SK-N-SH (cell line): ENCODE data around the gene ACLY. TPM values are rescaled to one million over a fixed set of nuclear protein-coding genes. Genes with fewer than 3 reads are reported as not detected.
"Not testable (repeated sequence)": the region's sequence is repeated elsewhere in the genome, so short reads cannot be mapped to it uniquely, and the experiment has no call there.

ENCODE experiments used
- CTCF ChIA-PET: fragments of 300-600, 350-600 bp; formaldehyde crosslinking; extraction: SDS; loops from one replicate; lab custom pipeline; 2021; lab: Yijun Ruan, JAX
- POLR2A ChIA-PET: fragments of 350-600 bp; sonication (Branson Sonifier 250); formaldehyde crosslinking; extraction: SDS; loops from one replicate; lab custom pipeline; 2020; ENCODE audit warnings: antibody characterized with exemption, inconsistent platforms; lab: Yijun Ruan, JAX
- DNase-seq: peaks from one replicate; pipeline ENCODE4 v3.0.0; 2012
- H2AFZ ChIP-seq: fragments of 200-600 bp; sonication (generic); 2 replicates; pipeline ENCODE4 v1.8.1; 2016; ENCODE audit warnings: antibody characterized with exemption, mild to moderate bottlenecking, low read depth
- H3F3A ChIP-seq: fragments of 200-600 bp; sonication (generic); replicated peaks from 2 replicates; pipeline ENCODE3; 2016; ENCODE audit warnings: antibody characterized with exemption, mild to moderate bottlenecking; ENCODE audit not compliant: insufficient read depth
- H3K27ac ChIP-seq, 2 experiments: fragments of 200-500 bp in 1 of 2; fragments of 200-600 bp in 1 of 2; sonication (Bioruptor generic) in 1 of 2; sonication (generic), shearing (Covaris generic) in 1 of 2; 2 replicates each; pipeline versions ENCODE4 v1.5.1 to v1.6.1; 2014 to 2016; ENCODE audit warnings: low read depth in 2 of 2, inconsistent platforms in 1 of 2, low read length in 1 of 2, mild to moderate bottlenecking in 1 of 2, mixed read lengths in 1 of 2
- H3K27me3 ChIP-seq: fragments of 200-600 bp; sonication (generic), shearing (Covaris generic); 2 replicates; pipeline ENCODE4 v1.6.1; 2016; ENCODE audit warnings: mixed run types; ENCODE audit not compliant: insufficient read depth
- H3K36me3 ChIP-seq, 2 experiments: fragments of 200-500 bp in 1 of 2; fragments of 200-600 bp in 1 of 2; sonication (Bioruptor generic) in 1 of 2; sonication (generic) in 1 of 2; replicated peaks in 1 of 2; 2 replicates each; pipeline versions ENCODE3 to v1.5.1; 2014 to 2016; ENCODE audit warnings: low read length in 1 of 2, mild to moderate bottlenecking in 1 of 2; ENCODE audit not compliant: insufficient read depth in 2 of 2, control insufficient read depth in 1 of 2
- H3K4me1 ChIP-seq, 2 experiments: fragments of 200-500 bp in 1 of 2; fragments of 200-600 bp in 1 of 2; sonication (Bioruptor generic) in 1 of 2; sonication (generic), shearing (Covaris generic) in 1 of 2; 2 replicates each; pipeline versions ENCODE4 v1.5.1 to v1.6.1; 2014 to 2016; ENCODE audit warnings: low read depth in 1 of 2, low read length in 1 of 2, mixed run types in 1 of 2; ENCODE audit not compliant: insufficient read depth in 2 of 2, control insufficient read depth in 1 of 2
- H3K4me2 ChIP-seq: fragments of 200-600 bp; sonication (generic), shearing (Covaris generic); 2 replicates; pipeline ENCODE4 v1.6.1; 2017; ENCODE audit warnings: mixed run types
- H3K4me3 ChIP-seq, 2 experiments: fragments of 200-500 bp in 1 of 2; fragments of 200-600 bp in 1 of 2; sonication (Bioruptor generic) in 1 of 2; sonication (generic), shearing (Covaris generic) in 1 of 2; 2 replicates each; pipeline versions ENCODE4 v1.5.1 to v1.8.1; 2014 to 2016; ENCODE audit warnings: low read depth in 2 of 2, inconsistent platforms in 1 of 2, low read length in 1 of 2, mild to moderate bottlenecking in 1 of 2, mixed read lengths in 1 of 2, moderate library complexity in 1 of 2
- H3K79me2 ChIP-seq: fragments of 200-600 bp; sonication (generic); 2 replicates; pipeline ENCODE4 v1.8.1; 2017; ENCODE audit warnings: mild to moderate bottlenecking; ENCODE audit not compliant: insufficient read depth
- H3K9ac ChIP-seq: fragments of 200-600 bp; sonication (generic); 2 replicates; pipeline ENCODE4 v1.6.1; 2017; ENCODE audit warnings: mixed run types
- H3K9me2 ChIP-seq: fragments of 200-600 bp; sonication (generic); 2 replicates; pipeline ENCODE4 v1.6.1; 2017; ENCODE audit warnings: mixed run types
- H3K9me3 ChIP-seq: fragments of 200-600 bp; sonication (generic); 2 replicates; pipeline ENCODE4 v1.6.1; 2017; ENCODE audit warnings: mixed run types, mild to moderate bottlenecking, moderate library complexity
- H4K20me1 ChIP-seq: fragments of 200-600 bp; sonication (generic); 2 replicates; pipeline ENCODE4 v1.6.1; 2017; ENCODE audit warnings: mild to moderate bottlenecking, mixed run types; ENCODE audit not compliant: insufficient read depth
- CHD2 ChIP-seq: fragments of 150-350 bp; IDR thresholded peaks from 2 replicates; pipeline ENCODE4 v1.6.1; 2018; ENCODE audit warnings: low read length; ENCODE audit not compliant: partially characterized antibody
- ELF1 ChIP-seq: IDR thresholded peaks from 2 replicates; pipeline ENCODE4 v1.4.0; 2012
- EP300 ChIP-seq, 2 experiments: IDR thresholded peaks; 2 replicates each; pipeline versions ENCODE4 v1.4.0 to v1.6.1; 2012; ENCODE audit warnings: borderline replicate concordance in 1 of 2, low read depth in 1 of 2, low read length in 1 of 2
- EZH2phosphoT487 ChIP-seq: fragments of 200-600 bp; sonication (generic); IDR thresholded peaks from 2 replicates; pipeline ENCODE4 v1.6.1; 2017; ENCODE audit warnings: low read depth, mixed run types, mild to moderate bottlenecking, antibody characterized with exemption, moderate library complexity, borderline replicate concordance
- GABPA ChIP-seq: IDR thresholded peaks from 2 replicates; pipeline ENCODE4 v1.4.0; 2012; ENCODE audit warnings: low read depth, mild to moderate bottlenecking
- GATA2 ChIP-seq: sonication (generic); formaldehyde crosslinking; IDR thresholded peaks from 2 replicates; pipeline ENCODE4 v1.5.0; 2020; ENCODE audit warnings: mild to moderate bottlenecking, missing genetic modification reagents
- MEF2A ChIP-seq: IDR thresholded peaks from 2 replicates; pipeline ENCODE4 v1.4.0; 2012; ENCODE audit warnings: low read depth, borderline replicate concordance
- MXI1 ChIP-seq: IDR thresholded peaks from 2 replicates; pipeline ENCODE4 v1.6.1; 2012; ENCODE audit warnings: mild to moderate bottlenecking, low read depth, low read length, improper control_type of control experiment
- POLR2AphosphoS5 ChIP-seq: IDR thresholded peaks from 2 replicates; pipeline ENCODE4 v1.6.1; 2012; ENCODE audit warnings: low read depth, low read length
- RAD21 ChIP-seq: IDR thresholded peaks from 2 replicates; pipeline ENCODE4 v1.6.1; 2012; ENCODE audit warnings: mild to moderate bottlenecking, low read length
- SIN3A ChIP-seq: IDR thresholded peaks from 2 replicates; pipeline ENCODE4 v1.6.1; 2012; ENCODE audit warnings: low read depth, mild to moderate bottlenecking, low read length, moderate library complexity, borderline replicate concordance
- TEAD4 ChIP-seq: IDR thresholded peaks from 2 replicates; pipeline ENCODE4 v1.4.0; 2012; ENCODE audit warnings: mild to moderate bottlenecking, borderline replicate concordance; ENCODE audit not compliant: insufficient read depth
- WGBS: methylation state at CpG from one replicate; pipeline ENCODE4 v1.1.6; 2017; ENCODE audit warnings: low lambda C conversion rate; 5-methylcytosine and 5-hydroxymethylcytosine counted together
- polyA plus RNA-seq, 3 experiments: library from polyadenylated mRNA; depleted of rRNA; stranded (reverse); fragments of >200 nt; gene quantifications; 2 replicates each; pipeline ENCODE4 v1.2.3, GENCODE V29; 2012
- TF ChIP-seq, protein P1 (sequence below): IDR thresholded peaks from 2 replicates; pipeline ENCODE4 v1.4.0; 2012; ENCODE audit warnings: low read depth
- TF ChIP-seq, protein P2 (sequence below): IDR thresholded peaks from 2 replicates; pipeline ENCODE4 v1.4.0; 2012; ENCODE audit warnings: low read depth, borderline replicate concordance

ACLY gene
- polyA plus RNA-seq, 1 of the 3 experiments (the other 2 are of a cell fraction): 163 TPM

DNA sequence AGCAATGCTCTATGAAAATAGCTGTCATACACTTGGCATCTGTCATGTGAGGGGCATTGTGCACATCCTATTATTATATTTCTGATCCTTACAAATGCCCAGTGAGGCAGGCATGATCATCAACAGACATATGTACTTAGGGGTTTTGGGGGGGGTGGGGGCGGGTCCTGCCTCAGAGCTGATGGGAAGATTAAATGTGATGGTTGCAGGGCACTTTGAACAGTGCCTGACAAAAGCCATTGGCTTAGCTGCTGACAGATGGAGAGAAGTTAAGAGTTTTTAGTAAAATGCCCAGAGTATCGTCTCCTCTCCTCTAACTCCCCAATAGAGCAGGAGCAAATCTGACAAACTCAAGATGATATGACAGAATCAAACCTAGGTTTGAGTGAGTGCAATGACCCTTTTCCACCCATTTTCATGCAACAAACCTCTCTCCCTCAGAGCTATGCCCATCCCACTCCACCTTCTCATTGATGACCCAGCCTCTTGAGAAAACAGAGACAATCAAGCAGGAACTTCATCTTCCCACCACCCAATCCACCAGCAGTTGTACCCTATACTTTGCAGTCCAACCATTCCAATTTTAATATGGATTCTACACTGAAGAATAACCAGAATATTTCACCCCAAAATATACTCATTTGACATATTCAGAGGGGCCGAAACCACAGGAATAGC, 58.4 kb downstream of the ACLY start:
- CTCF ChIA-PET: interaction anchor here (1.6 to 3.1 kb wide), 2 partner anchors 59 to 74 kb away, joined by 5 to 12 read pairs; partner anchors contain the start of gene JUP
- POLR2A ChIA-PET: interaction anchor here (0.5 kb wide), 1 partner anchor 8 kb away, joined by 6 read pairs; no protein-coding TSS in a partner anchor
- Histone ChIP-seq H3K4me2 (no peak overlapping the region), H3K9me2 (no peaks in the 10 kb centered on the region), H3K4me3 (no peak overlapping the region), H3K9ac (no peak overlapping the region), H3K9me3 (no peaks in the 10 kb centered on the region), H3K36me3 (no peaks in the 10 kb centered on the region)
- TF ChIP-seq, protein P1, sequence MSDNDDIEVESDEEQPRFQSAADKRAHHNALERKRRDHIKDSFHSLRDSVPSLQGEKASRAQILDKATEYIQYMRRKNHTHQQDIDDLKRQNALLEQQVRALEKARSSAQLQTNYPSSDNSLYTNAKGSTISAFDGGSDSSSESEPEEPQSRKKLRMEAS: no peak
- peak; percentile 36; the same call in 1 of the 2 replicates for TF ChIP-seq MXI1
- TF ChIP-seq, all 33 proteins: peak for 1
- H3K4me1 ChIP-seq: peaks cover 5 to 24% of the 10 kb centered on the region in 2 experiments; a peak in 2 of 4 replicates
- peaks cover 93% of the 10 kb centered on the region for H3K79me2 ChIP-seq
- peaks cover 4% of the 10 kb centered on the region for H3F3A ChIP-seq
- no peaks in the 10 kb centered on the region for H3K27me3 ChIP-seq
- 71% methylated on average over 3 of the region's 3 CpGs for WGBS
- H4K20me1 ChIP-seq: peaks cover 46% of the 10 kb centered on the region
- DNase-seq: peak; percentile 60
- H3K27ac ChIP-seq: peak overlapping the region in 1 of 2 experiments; percentile 50; a peak in 2 of 4 replicates
- H2AFZ ChIP-seq: no peak overlapping the region

DNA sequence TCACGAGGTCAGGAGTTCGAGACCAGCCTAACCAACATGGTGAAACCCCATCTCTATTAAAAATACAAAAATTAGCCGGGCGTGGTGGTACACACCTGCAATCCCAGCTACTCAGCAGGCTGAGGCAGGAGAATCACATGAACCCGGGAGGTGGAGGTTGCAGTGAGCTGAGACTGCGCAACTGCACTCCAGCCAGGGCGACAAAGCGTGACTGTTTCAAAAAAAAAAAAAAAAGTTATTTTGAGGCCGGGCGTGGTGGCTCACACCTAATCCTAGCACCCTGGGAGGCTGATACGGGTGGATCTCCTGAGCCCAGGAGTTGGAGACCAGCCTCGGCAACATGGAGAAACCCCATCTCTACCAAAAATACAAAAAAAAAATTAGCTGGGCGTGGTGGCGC, 67.4 kb downstream of the ACLY start:
- H3K4me3 ChIP-seq, DNase-seq, H2AFZ ChIP-seq, H3K9ac ChIP-seq, H3K9me2 ChIP-seq, POLR2A ChIA-PET, H3K4me2 ChIP-seq, H3K4me1 ChIP-seq, H3K9me3 ChIP-seq, H3F3A ChIP-seq, H3K27ac ChIP-seq, H3K27me3 ChIP-seq: not testable (repeated sequence)
- peaks cover 20 to 21% of the 10 kb centered on the region in 2 experiments for H3K36me3 ChIP-seq
- CTCF ChIA-PET: interaction anchor here (1.0 to 1.6 kb wide), 2 partner anchors 12 to 108 kb away, joined by 3 to 4 read pairs; no protein-coding TSS in a partner anchor
- WGBS: 97% methylated on average over 14 of the region's 14 CpGs
- peaks cover 66% of the 10 kb centered on the region; the same call in 1 of the 2 replicates for H3K79me2 ChIP-seq
- peaks cover 27% of the 10 kb centered on the region for H4K20me1 ChIP-seq

DNA sequence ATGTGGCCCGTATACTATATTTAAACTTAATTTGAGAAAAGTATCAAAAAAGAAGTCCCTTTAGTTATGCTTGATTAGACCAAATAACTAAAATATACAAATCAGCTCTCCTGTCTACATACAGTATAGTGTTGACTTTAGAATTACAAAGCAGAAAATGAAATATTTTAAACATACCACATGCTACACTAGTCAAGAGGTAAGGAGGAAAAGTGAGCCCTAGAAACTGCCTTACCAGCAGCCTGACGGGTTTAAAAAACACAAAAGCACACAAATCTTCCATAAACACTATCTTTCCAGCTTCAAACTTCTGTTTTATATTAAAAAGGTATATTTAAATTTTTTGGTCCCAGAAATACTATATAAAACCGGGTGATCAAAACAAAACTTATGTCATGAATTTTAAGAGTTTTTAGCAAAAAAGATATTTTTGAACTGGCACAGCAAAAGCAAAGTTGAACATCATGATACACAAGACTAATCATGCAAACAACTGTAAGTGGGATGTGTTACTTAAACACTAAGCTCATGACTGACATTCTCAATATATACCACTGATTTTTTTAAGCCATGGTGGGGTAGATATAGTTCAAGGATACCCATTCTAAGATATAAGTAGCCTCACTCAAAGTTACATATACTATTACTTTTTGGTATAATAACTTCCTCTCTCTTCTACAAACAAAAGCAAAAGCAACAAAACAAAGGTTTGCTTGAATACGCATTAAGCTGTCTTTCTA, 69.3 kb downstream of the ACLY start:
- Histone ChIP-seq H3K27ac (no peak overlapping the region), H2AFZ (no peak overlapping the region), H3K79me2 (peaks cover 54% of the 10 kb centered on the region; the same call in 1 of the 2 replicates), H3K9me2 (no peaks in the 10 kb centered on the region), H3K4me1 (no peaks in the 10 kb centered on the region), H3K4me3 (no peak overlapping the region), H3K4me2 (no peak overlapping the region), H4K20me1 (peaks cover 27% of the 10 kb centered on the region), H3K9me3 (no peaks in the 10 kb centered on the region), H3K36me3 (peaks cover 14 to 15% of the 10 kb centered on the region in 2 experiments), H3K27me3 (no peaks in the 10 kb centered on the region), H3K9ac (no peak overlapping the region), H3F3A (peaks cover 6% of the 10 kb centered on the region)
- WGBS: 90% methylated on average over 4 of the region's 4 CpGs
- no peak for DNase-seq
- ChIA-PET CTCF (interaction anchor here (0.8 to 2.1 kb wide), 3 partner anchors 13 to 48 kb away, joined by 3 to 7 read pairs (median 4); partner anchors contain the start of genes NT5C3B and P3H4), POLR2A (no interaction called here)
- TF ChIP-seq SIN3A (no peak), CHD2 (no peak), POLR2AphosphoS5 (no peak), RAD21 (no peak), MEF2A (no peak), EP300 (IDR thresholded peaks at IDR 0.05; ENCODE audit: borderline replicate concordance in 1 of 2, low read depth in 1 of 2, low read length in 1 of 2) (no peak), EZH2phosphoT487 (no peak), ELF1 (no peak), GABPA (no peak), GATA2 (CRISPR knock-in tag) (no peak), TEAD4 (no peak)
- TF ChIP-seq, protein P1: no peak
- TF ChIP-seq, protein P2, sequence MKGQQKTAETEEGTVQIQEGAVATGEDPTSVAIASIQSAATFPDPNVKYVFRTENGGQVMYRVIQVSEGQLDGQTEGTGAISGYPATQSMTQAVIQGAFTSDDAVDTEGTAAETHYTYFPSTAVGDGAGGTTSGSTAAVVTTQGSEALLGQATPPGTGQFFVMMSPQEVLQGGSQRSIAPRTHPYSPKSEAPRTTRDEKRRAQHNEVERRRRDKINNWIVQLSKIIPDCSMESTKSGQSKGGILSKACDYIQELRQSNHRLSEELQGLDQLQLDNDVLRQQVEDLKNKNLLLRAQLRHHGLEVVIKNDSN: no peak
